Neural progenitor cell (in vitro differentiated cells): ENCODE measurements around the gene TSC22D3.

ENCODE experiments used
- EZH2 ChIP-seq: fragments of 200-600 bp; sonication (generic); IDR thresholded peaks from 2 replicates; pipeline ENCODE4 v1.6.1; 2017; ENCODE audit warnings: antibody characterized with exemption, mild to moderate bottlenecking, moderate library complexity
- EZH2phosphoT487 ChIP-seq: fragments of 200-600 bp; sonication (generic); IDR thresholded peaks from 2 replicates; pipeline ENCODE4 v1.6.1; 2017; ENCODE audit warnings: antibody characterized with exemption
- TF ChIP-seq, protein P1 (sequence below): fragments of 200-600 bp; sonication (generic); IDR thresholded peaks from 2 replicates; pipeline ENCODE4 v1.5.1; 2017; ENCODE audit warnings: antibody characterized with exemption, mild to moderate bottlenecking

DNA sequence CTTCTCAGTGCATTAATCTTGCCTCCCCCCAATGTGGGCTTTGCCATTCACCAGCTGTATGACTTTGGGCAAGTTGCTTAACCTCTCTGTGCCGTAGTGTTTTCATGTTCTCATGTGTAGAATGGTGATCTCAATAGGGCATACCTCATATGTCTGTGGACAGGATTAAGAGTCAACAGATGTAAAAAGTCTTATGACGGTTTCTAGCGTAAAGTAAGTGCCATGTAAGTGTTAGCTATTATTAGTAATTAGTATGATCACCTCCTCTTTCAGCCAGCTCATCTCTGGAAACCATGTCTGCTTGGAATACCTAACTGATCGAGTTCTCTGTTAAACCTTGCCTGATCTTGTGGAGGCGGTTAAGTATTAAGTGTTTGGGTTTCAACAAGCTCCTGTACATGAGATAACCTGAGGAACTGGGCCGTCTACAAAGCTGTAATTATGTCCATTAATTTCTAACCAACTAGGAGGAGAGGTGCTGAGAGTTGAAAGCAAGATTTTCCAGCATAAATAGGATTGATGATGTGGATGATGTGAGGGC is 66.3 kb downstream of the TSC22D3 start:
- TF ChIP-seq, protein P1, sequence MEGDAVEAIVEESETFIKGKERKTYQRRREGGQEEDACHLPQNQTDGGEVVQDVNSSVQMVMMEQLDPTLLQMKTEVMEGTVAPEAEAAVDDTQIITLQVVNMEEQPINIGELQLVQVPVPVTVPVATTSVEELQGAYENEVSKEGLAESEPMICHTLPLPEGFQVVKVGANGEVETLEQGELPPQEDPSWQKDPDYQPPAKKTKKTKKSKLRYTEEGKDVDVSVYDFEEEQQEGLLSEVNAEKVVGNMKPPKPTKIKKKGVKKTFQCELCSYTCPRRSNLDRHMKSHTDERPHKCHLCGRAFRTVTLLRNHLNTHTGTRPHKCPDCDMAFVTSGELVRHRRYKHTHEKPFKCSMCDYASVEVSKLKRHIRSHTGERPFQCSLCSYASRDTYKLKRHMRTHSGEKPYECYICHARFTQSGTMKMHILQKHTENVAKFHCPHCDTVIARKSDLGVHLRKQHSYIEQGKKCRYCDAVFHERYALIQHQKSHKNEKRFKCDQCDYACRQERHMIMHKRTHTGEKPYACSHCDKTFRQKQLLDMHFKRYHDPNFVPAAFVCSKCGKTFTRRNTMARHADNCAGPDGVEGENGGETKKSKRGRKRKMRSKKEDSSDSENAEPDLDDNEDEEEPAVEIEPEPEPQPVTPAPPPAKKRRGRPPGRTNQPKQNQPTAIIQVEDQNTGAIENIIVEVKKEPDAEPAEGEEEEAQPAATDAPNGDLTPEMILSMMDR = no peak
- no peak for TF ChIP-seq EZH2
- TF ChIP-seq EZH2phosphoT487 = no peak
